Endothelial cell of umbilical vein (primary cell): ENCODE measurements around the gene ZFP90. TPM values are rescaled to one million over a fixed set of nuclear protein-coding genes. Genes with fewer than 3 reads are reported as not detected.

Experiments
- BruUV-seq: library from RNA; stranded (reverse); fragments of 400-500 nt; replicated peaks from 2 replicates; lab custom pipeline; 2021; lab: Mats Ljungman, UMichigan
- CTCF ChIA-PET: fragments of 300-600, 350-600 bp; sonication (Branson Sonifier 250); formaldehyde crosslinking; loops from one replicate; lab custom pipeline; 2021; ENCODE audit warnings: antibody characterized with exemption, inconsistent platforms; lab: Charles Lee
- POLR2A ChIA-PET: fragments of 300-600, 350-600 bp; sonication (Branson Sonifier 250); formaldehyde crosslinking; loops from one replicate; lab custom pipeline; 2021; ENCODE audit warnings: antibody characterized with exemption, inconsistent platforms; lab: Charles Lee
- DNase-seq: peaks from one replicate; pipeline ENCODE4 v3.0.0-alpha.2; 2011; ENCODE audit warnings: low read depth, low spot score
- FAIRE-seq: peaks from 2 replicates; lab custom pipeline; 2011; peaks lifted over from hg19 to GRCh38; lab: Jason Lieb, UNC
- H2AFZ ChIP-seq: 2 replicates; pipeline ENCODE4 v1.6.0; 2012; ENCODE audit warnings: low read depth, low read length, control low read depth, inconsistent platforms
- H3K27ac ChIP-seq: 2 replicates; pipeline ENCODE4 v1.5.1; 2011; ENCODE audit warnings: low read depth, mild to moderate bottlenecking, control low read depth, low read length, moderate library complexity; ENCODE audit not compliant: insufficient read depth
- H3K27me3 ChIP-seq, 2 experiments: 2 replicates each; pipeline versions ENCODE4 v1.6.0 to v1.6.1; 2011; ENCODE audit warnings: low read length in 2 of 2, mixed read lengths in 1 of 2; ENCODE audit not compliant: control insufficient read depth in 2 of 2, insufficient read depth in 2 of 2
- H3K36me3 ChIP-seq, 2 experiments: 2 replicates in 1 of 2; 3 replicates in 1 of 2; pipeline ENCODE4 v1.5.1; 2011; ENCODE audit warnings: low read length in 2 of 2, mild to moderate bottlenecking in 1 of 2, moderate library complexity in 1 of 2; ENCODE audit not compliant: control insufficient read depth in 2 of 2, insufficient read depth in 2 of 2; ENCODE audit errors: extremely low read depth in 1 of 2
- H3K4me1 ChIP-seq: 3 replicates; pipeline ENCODE4 v1.5.1; 2011; ENCODE audit warnings: mild to moderate bottlenecking, low read length; ENCODE audit not compliant: control insufficient read depth, insufficient read depth; ENCODE audit errors: extremely low read depth
- H3K4me2 ChIP-seq: 2 replicates; pipeline ENCODE4 v1.6.1; 2011; ENCODE audit warnings: low read length, control low read depth, mixed read lengths; ENCODE audit not compliant: insufficient read depth
- H3K4me3 ChIP-seq, 3 experiments: fragments of 200-600 bp in 1 of 3; sonication (generic), shearing (Covaris generic) in 1 of 3; replicated peaks in 1 of 3; 2 replicates each; pipeline ENCODE4 v1.5.1; 2011 to 2016; ENCODE audit warnings: control low read depth in 3 of 3, low read length in 3 of 3, mild to moderate bottlenecking in 2 of 3, inconsistent platforms in 1 of 3, low read depth in 1 of 3, moderate library complexity in 1 of 3; ENCODE audit not compliant: insufficient read depth in 1 of 3
- H3K79me2 ChIP-seq: 2 replicates; pipeline ENCODE4 v1.6.0; 2012; ENCODE audit warnings: low read length, inconsistent platforms; ENCODE audit not compliant: control insufficient read depth, insufficient read depth
- H3K9ac ChIP-seq: replicated peaks from 2 replicates; pipeline ENCODE3; 2011; ENCODE audit warnings: low read length, control low read depth; ENCODE audit not compliant: insufficient read depth; ENCODE audit errors: extremely low read depth
- H3K9me1 ChIP-seq: replicated peaks from 3 replicates; pipeline ENCODE4 v1.6.0; 2011; ENCODE audit warnings: mild to moderate bottlenecking, low read length; ENCODE audit not compliant: control insufficient read depth, insufficient read depth; ENCODE audit errors: extremely low read depth
- H3K9me3 ChIP-seq: replicated peaks from 2 replicates; pipeline ENCODE4 v1.5.1; 2012; ENCODE audit warnings: low read length, inconsistent platforms; ENCODE audit not compliant: control insufficient read depth, insufficient read depth
- H4K20me1 ChIP-seq: replicated peaks from 2 replicates; pipeline ENCODE3; 2011; ENCODE audit warnings: mild to moderate bottlenecking, low read length; ENCODE audit not compliant: control insufficient read depth, insufficient read depth; ENCODE audit errors: extremely low read depth
- EZH2 ChIP-seq: IDR thresholded peaks from 2 replicates; pipeline ENCODE4 v1.6.1; 2012; ENCODE audit warnings: borderline replicate concordance, low read depth, mild to moderate bottlenecking, moderate library complexity, low read length, inconsistent platforms; ENCODE audit not compliant: severe bottlenecking
- FOS ChIP-seq: IDR thresholded peaks from 2 replicates; pipeline ENCODE4 v1.6.1; 2011; ENCODE audit warnings: mild to moderate bottlenecking, low read length, moderate library complexity, borderline replicate concordance; ENCODE audit not compliant: insufficient read depth
- GATA2 ChIP-seq: IDR thresholded peaks from 2 replicates; pipeline ENCODE4 v1.7.0; 2011; ENCODE audit warnings: low read depth, mild to moderate bottlenecking, moderate library complexity, mixed read lengths, low read length; ENCODE audit not compliant: insufficient read length, insufficient read depth
- JUN ChIP-seq: IDR thresholded peaks from 2 replicates; pipeline ENCODE4 v1.6.1; 2011; ENCODE audit warnings: borderline replicate concordance, low read depth; ENCODE audit not compliant: insufficient read length, insufficient read depth
- MAX ChIP-seq: IDR thresholded peaks from 2 replicates; pipeline ENCODE4 v1.6.1; 2011; ENCODE audit not compliant: insufficient read depth, insufficient read length
- MYC ChIP-seq: IDR thresholded peaks from one replicate; pipeline ENCODE4 v1.6.1; 2011; ENCODE audit warnings: mild to moderate bottlenecking, low read depth, low read length
- POLR2A ChIP-seq: IDR thresholded peaks from 2 replicates; pipeline ENCODE4 v1.6.1; 2012; ENCODE audit warnings: low read depth, mild to moderate bottlenecking, control low read depth, low read length
- POLR2AphosphoS5 ChIP-seq: IDR thresholded peaks from 2 replicates; pipeline ENCODE4 v1.6.1; 2012; ENCODE audit warnings: low read depth, mild to moderate bottlenecking, control low read depth, low read length, moderate library complexity; ENCODE audit not compliant: insufficient read depth
- dilution Hi-C: fragments of 300-500 bp; cut with MboI; formaldehyde crosslinking; loops from one replicate; pipeline ENCODE4 v1.15.0; 2019; ENCODE audit warnings: low sequenced_read_pairs; ENCODE audit not compliant: extremely low pct_ligation_motif_present
- intact Hi-C: fragments of 100-400 bp; cut with micrococcal nuclease; formaldehyde crosslinking; loops from one replicate; pipeline ENCODE4 v1.10.0; 2022
- polyA plus RNA-seq, 4 experiments: library from polyadenylated mRNA; depleted of rRNA in 3 of 4; stranded (reverse) in 3 of 4; unstranded in 1 of 4; fragments of >200 nt; gene quantifications; 2 replicates each; pipeline versions ENCODE4 v1.2.1 to v1.2.3, GENCODE V29; 2011 to 2012; ENCODE audit warnings: missing spikeins in 1 of 4
- total RNA-seq: library from RNA; stranded (reverse); gene quantifications from 2 replicates; pipeline ENCODE4 v1.2.3, GENCODE V29; 2021
- TF ChIP-seq, protein P1 (sequence below), 2 donors: IDR thresholded peaks; 1 replicate in 1 of 2; 2 replicates in 1 of 2; pipeline ENCODE4 v1.5.1; 2011; ENCODE audit warnings: low read length in 2 of 2, mild to moderate bottlenecking in 2 of 2, moderate library complexity in 2 of 2, control low read depth in 1 of 2, inconsistent platforms in 1 of 2, low read depth in 1 of 2; ENCODE audit not compliant: insufficient read depth in 1 of 2; ENCODE audit errors: extremely low read depth in 1 of 2

The ZFP90 gene
- total and polyA plus RNA-seq, 2 donors (not counting 3 experiments of a cell fraction or from before 2014, with no cell fraction given), result 10.9 to 22.4 TPM

GRCh38 chr16:68503334-68503733 is 35.8 kb upstream of the ZFP90 start:
- TF ChIP-seq EZH2, result no peak
- TF ChIP-seq POLR2AphosphoS5, result no peak
- no peak for TF ChIP-seq GATA2
- Histone ChIP-seq H3K4me1 (no peaks in the 10 kb centered on the region), H3K27ac (no peak overlapping the region), H3K4me2 (no peak overlapping the region), H3K36me3 (no peaks in the 10 kb centered on the region), H3K4me3 (no peak overlapping the region), H3K79me2 (no peaks in the 10 kb centered on the region), H4K20me1 (no peaks in the 10 kb centered on the region), H3K27me3 (no peaks in the 10 kb centered on the region), H3K9me3 (no peaks in the 10 kb centered on the region), H3K9me1 (no peaks in the 10 kb centered on the region), H3K9ac (no peak overlapping the region), H2AFZ (no peak overlapping the region)
- CTCF ChIA-PET, result no interaction called here
- no peak for DNase-seq
- POLR2A ChIA-PET, result no interaction called here
- dilution Hi-C loops, result no loop called here
- no TSS peak for BruUV-seq
- FAIRE-seq, result no peak
- intact Hi-C loops, result no loop called here

DNA sequence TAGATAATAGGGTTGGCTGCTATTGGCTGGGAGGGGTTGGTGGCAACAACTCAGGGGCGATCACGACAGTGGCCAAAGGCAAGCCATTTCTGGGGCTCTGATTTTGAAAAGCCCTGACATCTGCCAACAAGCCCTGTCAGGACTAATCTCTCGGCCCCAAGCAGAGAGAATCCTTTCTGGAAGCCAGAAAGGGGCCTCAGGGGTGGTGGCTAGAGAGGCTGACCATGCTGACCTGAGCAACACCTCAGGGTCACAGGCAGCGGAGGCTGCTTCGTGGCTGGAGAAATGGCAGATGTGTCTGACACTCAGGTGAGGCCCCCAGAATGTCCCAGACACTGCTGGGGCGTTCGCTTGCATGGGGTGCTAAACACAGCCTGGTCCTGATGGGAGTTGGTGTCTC is 35.0 kb upstream of the ZFP90 start:
- Histone ChIP-seq H4K20me1 (no peaks in the 10 kb centered on the region), H3K27me3 (no peaks in the 10 kb centered on the region), H3K27ac (no peak overlapping the region), H2AFZ (no peak overlapping the region), H3K9me1 (no peaks in the 10 kb centered on the region), H3K9me3 (no peaks in the 10 kb centered on the region), H3K36me3 (no peaks in the 10 kb centered on the region), H3K4me3 (no peak overlapping the region), H3K9ac (no peak overlapping the region), H3K4me1 (no peaks in the 10 kb centered on the region), H3K4me2 (no peak overlapping the region), H3K79me2 (no peaks in the 10 kb centered on the region)
- FAIRE-seq (no peak), DNase-seq (no peak)
- dilution Hi-C loops (no loop called here), intact Hi-C loops (no loop called here)
- no peak for TF ChIP-seq FOS
- no peak for TF ChIP-seq MYC
- TF ChIP-seq JUN, result no peak
- TF ChIP-seq POLR2A, result no peak
- no peak for TF ChIP-seq POLR2AphosphoS5
- TF ChIP-seq, protein P1, sequence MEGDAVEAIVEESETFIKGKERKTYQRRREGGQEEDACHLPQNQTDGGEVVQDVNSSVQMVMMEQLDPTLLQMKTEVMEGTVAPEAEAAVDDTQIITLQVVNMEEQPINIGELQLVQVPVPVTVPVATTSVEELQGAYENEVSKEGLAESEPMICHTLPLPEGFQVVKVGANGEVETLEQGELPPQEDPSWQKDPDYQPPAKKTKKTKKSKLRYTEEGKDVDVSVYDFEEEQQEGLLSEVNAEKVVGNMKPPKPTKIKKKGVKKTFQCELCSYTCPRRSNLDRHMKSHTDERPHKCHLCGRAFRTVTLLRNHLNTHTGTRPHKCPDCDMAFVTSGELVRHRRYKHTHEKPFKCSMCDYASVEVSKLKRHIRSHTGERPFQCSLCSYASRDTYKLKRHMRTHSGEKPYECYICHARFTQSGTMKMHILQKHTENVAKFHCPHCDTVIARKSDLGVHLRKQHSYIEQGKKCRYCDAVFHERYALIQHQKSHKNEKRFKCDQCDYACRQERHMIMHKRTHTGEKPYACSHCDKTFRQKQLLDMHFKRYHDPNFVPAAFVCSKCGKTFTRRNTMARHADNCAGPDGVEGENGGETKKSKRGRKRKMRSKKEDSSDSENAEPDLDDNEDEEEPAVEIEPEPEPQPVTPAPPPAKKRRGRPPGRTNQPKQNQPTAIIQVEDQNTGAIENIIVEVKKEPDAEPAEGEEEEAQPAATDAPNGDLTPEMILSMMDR (IDR thresholded peaks at IDR 0.05; ENCODE audit: extremely low read depth in 1 of 2, insufficient read depth in 1 of 2, low read depth in 1 of 2, low read length in 2 of 2), result no peak
- no peak for TF ChIP-seq MAX
- BruUV-seq, result no TSS peak
- POLR2A ChIA-PET, result no interaction called here
- CTCF ChIA-PET, result interaction anchor here (1.1 kb wide), 1 partner anchor 17 kb away, joined by 3 read pairs; no protein-coding TSS in a partner anchor
